ENCODE data around the gene MACF1. TPM values are rescaled to one million over a fixed set of nuclear protein-coding genes. Genes with fewer than 3 reads are reported as not detected.
"Not testable (repeated sequence)": the region's sequence is repeated elsewhere in the genome, so short reads cannot be mapped to it uniquely, and the experiment has no call there.

The MACF1 gene
- total and polyA plus RNA-seq, 2 experiments from 2014 or later = 80.4 to 261 TPM

DNA sequence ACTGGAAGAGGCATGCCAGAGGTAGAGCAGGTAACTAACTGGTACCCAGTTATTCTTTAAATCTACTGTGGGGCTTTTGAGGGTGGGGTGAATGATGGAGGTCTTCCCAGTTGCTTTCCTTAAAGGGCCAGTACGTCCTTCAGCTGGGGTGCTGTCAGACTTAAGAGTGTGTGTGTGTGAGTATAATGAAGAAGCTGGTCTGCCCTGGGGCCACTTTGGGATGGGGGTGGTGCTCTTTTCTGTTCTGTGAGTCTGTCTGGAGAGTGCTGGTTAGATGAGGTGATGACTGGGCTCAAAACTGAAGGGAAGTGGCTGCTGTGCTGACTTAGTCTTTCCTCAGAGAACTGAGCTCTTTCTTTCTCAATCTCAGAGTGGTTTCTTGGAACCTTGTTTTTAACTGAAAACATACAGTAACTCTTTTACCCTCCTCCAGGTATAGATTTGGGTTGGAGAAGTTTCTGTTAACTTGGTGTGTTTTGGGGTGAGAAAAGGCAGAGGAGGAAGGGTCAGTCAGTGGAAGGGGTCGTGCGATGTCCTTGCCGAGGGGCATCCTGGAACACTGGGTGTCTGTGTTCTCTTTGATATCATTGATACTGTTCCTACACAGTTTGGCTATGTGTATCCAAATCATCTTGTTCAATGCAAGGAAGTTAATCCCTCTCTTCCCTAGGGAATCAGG lies 746 bp downstream of the MACF1 start:
- H3K36me3 ChIP-seq = no peaks in the 10 kb centered on the region
- TF ChIP-seq, protein P1, sequence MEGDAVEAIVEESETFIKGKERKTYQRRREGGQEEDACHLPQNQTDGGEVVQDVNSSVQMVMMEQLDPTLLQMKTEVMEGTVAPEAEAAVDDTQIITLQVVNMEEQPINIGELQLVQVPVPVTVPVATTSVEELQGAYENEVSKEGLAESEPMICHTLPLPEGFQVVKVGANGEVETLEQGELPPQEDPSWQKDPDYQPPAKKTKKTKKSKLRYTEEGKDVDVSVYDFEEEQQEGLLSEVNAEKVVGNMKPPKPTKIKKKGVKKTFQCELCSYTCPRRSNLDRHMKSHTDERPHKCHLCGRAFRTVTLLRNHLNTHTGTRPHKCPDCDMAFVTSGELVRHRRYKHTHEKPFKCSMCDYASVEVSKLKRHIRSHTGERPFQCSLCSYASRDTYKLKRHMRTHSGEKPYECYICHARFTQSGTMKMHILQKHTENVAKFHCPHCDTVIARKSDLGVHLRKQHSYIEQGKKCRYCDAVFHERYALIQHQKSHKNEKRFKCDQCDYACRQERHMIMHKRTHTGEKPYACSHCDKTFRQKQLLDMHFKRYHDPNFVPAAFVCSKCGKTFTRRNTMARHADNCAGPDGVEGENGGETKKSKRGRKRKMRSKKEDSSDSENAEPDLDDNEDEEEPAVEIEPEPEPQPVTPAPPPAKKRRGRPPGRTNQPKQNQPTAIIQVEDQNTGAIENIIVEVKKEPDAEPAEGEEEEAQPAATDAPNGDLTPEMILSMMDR (IDR thresholded peaks at IDR 0.05; ENCODE audit: low read depth, low read length) = no peak
- H3K27me3 ChIP-seq = no peaks in the 10 kb centered on the region
- no peaks in the 10 kb centered on the region for H3K9me3 ChIP-seq (ENCODE audit: low read depth)
- H3K4me1 ChIP-seq (ENCODE audit: low read depth) = peaks cover 20% of the 10 kb centered on the region
- DNase-seq (ENCODE audit: low read depth in 1 of 2, low spot score in 1 of 2) = peak; percentile 40 to 77
- peak overlapping the region; percentile 93 for H3K27ac ChIP-seq
- peak overlapping the region; percentile 31 for H3K4me3 ChIP-seq

DNA sequence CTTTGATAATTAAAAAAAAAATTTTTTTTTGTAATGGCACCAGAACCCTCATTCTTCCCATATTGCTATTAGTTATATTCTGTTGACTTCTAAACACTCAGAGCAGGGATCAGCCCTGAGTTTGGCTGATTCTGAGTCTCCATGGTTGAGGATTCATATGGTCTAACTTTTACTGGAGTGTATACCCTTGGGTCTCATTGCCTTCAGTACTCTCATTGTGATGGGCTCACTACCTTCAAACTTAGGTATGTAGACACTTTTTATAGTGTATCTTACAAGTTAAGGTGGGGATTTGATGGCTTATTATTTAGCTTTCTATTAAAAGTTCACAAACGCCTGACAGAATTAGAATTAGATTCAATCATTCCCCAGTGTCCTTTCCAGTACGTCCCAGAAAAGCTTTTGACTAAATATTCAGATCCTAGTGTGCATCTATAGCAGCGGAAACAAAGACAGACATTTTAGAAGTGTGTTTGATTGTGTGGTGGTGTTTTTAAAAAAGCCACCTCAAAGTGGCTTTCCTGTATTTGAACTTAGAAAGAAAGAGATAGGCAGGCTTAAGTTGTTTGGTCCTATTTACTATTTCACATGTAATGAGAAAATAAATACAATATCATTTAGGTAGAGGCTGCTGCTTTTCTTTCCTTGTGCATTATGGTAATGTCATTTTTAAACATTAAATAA lies 1.4 kb downstream of the MACF1 start:
- TF ChIP-seq, protein P1 (IDR thresholded peaks at IDR 0.05; ENCODE audit: low read depth, low read length) = no peak
- Histone ChIP-seq H3K27ac (peak overlapping the region; percentile 93), H3K4me3 (peak overlapping the region; percentile 31)

DNA sequence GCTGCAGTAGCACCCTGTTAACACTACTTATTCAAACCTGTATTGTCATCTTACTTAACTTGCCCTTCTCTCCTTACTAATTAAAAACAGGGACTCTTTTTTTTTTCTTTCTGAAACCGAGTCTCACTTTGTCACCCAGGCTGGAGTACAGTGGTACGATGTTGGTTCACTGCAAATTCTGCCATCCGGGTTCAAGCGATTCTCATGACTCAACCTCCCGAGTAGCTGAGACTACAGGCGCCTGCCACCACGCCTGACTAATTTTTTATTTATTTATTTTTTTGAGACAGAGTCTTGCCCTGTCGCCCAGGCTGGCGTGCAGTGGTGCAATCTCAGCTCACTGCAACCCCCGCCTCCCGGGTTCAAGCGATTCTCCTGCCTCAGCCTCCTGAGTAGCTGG lies 3.9 kb downstream of the MACF1 start:
- H3K27ac ChIP-seq; H3K9me3 ChIP-seq (ENCODE audit: low read depth); H3K27me3 ChIP-seq; H3K4me3 ChIP-seq; H3K36me3 ChIP-seq; DNase-seq (ENCODE audit: low read depth in 1 of 2, low spot score in 1 of 2): not testable (repeated sequence)
- H3K4me1 ChIP-seq (ENCODE audit: low read depth) = peaks cover 37% of the 10 kb centered on the region

More for the DNA sequence above, 1.4 kb downstream of the MACF1 start:
- Histone ChIP-seq H3K27me3 (no peaks in the 10 kb centered on the region), H3K4me1 (ENCODE audit: low read depth) (peaks cover 20% of the 10 kb centered on the region), H3K36me3 (no peaks in the 10 kb centered on the region), H3K9me3 (ENCODE audit: low read depth) (no peaks in the 10 kb centered on the region)
- DNase-seq (ENCODE audit: low read depth in 1 of 2, low spot score in 1 of 2) = peak in 1 of 2 donors; percentile 13

DNA sequence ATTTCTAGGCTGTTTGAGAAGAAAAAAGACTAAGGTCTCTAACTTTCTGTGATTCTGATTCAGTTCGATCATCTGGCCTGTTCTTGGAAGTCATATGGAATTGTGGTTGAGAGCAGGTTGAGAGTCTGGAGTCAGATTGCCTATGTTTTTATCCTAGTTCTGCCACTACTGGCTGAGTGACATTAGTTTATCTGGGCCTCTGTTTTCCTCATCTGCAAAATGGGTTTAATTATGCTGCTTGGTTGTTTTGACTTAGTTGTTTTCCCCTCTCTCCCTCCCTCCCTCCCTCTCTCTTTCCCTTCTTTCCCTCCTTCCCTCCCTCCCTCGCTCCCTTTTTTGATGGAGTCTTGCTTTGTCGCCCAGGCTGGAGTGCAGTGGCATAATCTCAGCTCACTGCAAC lies 6.2 kb downstream of the MACF1 start:
- Histone ChIP-seq H3K27me3 (no peaks in the 10 kb centered on the region), H3K36me3 (no peaks in the 10 kb centered on the region), H3K4me3 (no peak overlapping the region), H3K27ac (peak overlapping the region; percentile 93), H3K4me1 (ENCODE audit: low read depth) (peaks cover 36% of the 10 kb centered on the region), H3K9me3 (ENCODE audit: low read depth) (no peaks in the 10 kb centered on the region)
- TF ChIP-seq, protein P1 (IDR thresholded peaks at IDR 0.05; ENCODE audit: low read depth, low read length) = no peak
- no peak for DNase-seq (ENCODE audit: low read depth in 1 of 2, low spot score in 1 of 2)

- TF ChIP-seq, protein P1 (IDR thresholded peaks at IDR 0.05; ENCODE audit: low read depth, low read length) = no peak
- Histone ChIP-seq H3K36me3 (no peaks in the 10 kb centered on the region), H3K27ac (peak overlapping the region; percentile 93), H3K4me1 (ENCODE audit: low read depth) (peaks cover 30% of the 10 kb centered on the region), H3K4me3 (no peak overlapping the region), H3K9me3 (ENCODE audit: low read depth) (no peaks in the 10 kb centered on the region), H3K27me3 (no peaks in the 10 kb centered on the region)
- no peak for DNase-seq (ENCODE audit: low read depth in 1 of 2, low spot score in 1 of 2)
Measured at GRCh38 chr1:39212499-39212898, 8.0 kb downstream of the MACF1 start.

- Histone ChIP-seq H3K36me3 (no peaks in the 10 kb centered on the region), H3K4me1 (ENCODE audit: low read depth) (peaks cover 36% of the 10 kb centered on the region), H3K27ac (peak overlapping the region; percentile 93), H3K9me3 (ENCODE audit: low read depth) (no peaks in the 10 kb centered on the region), H3K27me3 (no peaks in the 10 kb centered on the region), H3K4me3 (peak overlapping the region; percentile 47)
- peak in 1 of 2 donors; percentile 46 for DNase-seq (ENCODE audit: low read depth in 1 of 2, low spot score in 1 of 2)
- TF ChIP-seq, protein P1 (IDR thresholded peaks at IDR 0.05; ENCODE audit: low read depth, low read length) = no peak
Measured at GRCh38 chr1:39213511-39214002, 9.1 kb downstream of the MACF1 start.

Measured in cardiac muscle cell (in vitro differentiated cells and primary cell).